Astrocyte (in vitro differentiated cells and primary cell): ENCODE measurements around the gene CAP1. TPM values are rescaled to one million over a fixed set of nuclear protein-coding genes. Genes with fewer than 3 reads are reported as not detected.
"Not testable (repeated sequence)": the region's sequence is repeated elsewhere in the genome, so short reads cannot be mapped to it uniquely, and the experiment has no call there.

ENCODE experiments used
- DNase-seq: peaks from one replicate; pipeline ENCODE4 v3.0.0-alpha.2; 2010; ENCODE audit warnings: low read depth
- FAIRE-seq: peaks from 2 replicates; lab custom pipeline; 2011; peaks lifted over from hg19 to GRCh38; lab: Jason Lieb, UNC
- H2AFZ ChIP-seq: 2 replicates; pipeline ENCODE4 v1.6.0; 2012; ENCODE audit warnings: low read depth, low read length, inconsistent platforms
- H3K27ac ChIP-seq: 2 replicates; pipeline ENCODE4 v1.5.1; 2011; ENCODE audit warnings: low read depth, low read length, inconsistent platforms
- H3K27me3 ChIP-seq: 2 replicates; pipeline ENCODE4 v1.6.0; 2011; ENCODE audit warnings: low read length, inconsistent platforms; ENCODE audit not compliant: insufficient read depth
- H3K36me3 ChIP-seq: 2 replicates; pipeline ENCODE4 v1.5.1; 2011; ENCODE audit warnings: low read length, inconsistent platforms; ENCODE audit not compliant: insufficient read depth
- H3K4me1 ChIP-seq: 2 replicates; pipeline ENCODE4 v1.5.1; 2011; ENCODE audit warnings: low read length, inconsistent platforms; ENCODE audit not compliant: insufficient read depth
- H3K4me2 ChIP-seq: 2 replicates; pipeline ENCODE4 v1.6.0; 2012; ENCODE audit warnings: low read length, inconsistent platforms
- H3K4me3 ChIP-seq: 2 replicates; pipeline ENCODE4 v1.5.1; 2011; ENCODE audit warnings: low read depth, mild to moderate bottlenecking, low read length, inconsistent platforms; ENCODE audit not compliant: insufficient read depth
- H3K79me2 ChIP-seq: 2 replicates; pipeline ENCODE4 v1.6.0; 2012; ENCODE audit warnings: mild to moderate bottlenecking, low read length, inconsistent platforms; ENCODE audit not compliant: insufficient read depth
- H3K9ac ChIP-seq: 2 replicates; pipeline ENCODE4 v1.6.0; 2012; ENCODE audit warnings: mild to moderate bottlenecking, low read length, inconsistent platforms
- H3K9me3 ChIP-seq: 2 replicates; pipeline ENCODE4 v1.5.1; 2012; ENCODE audit warnings: low read depth, mild to moderate bottlenecking, low read length, inconsistent platforms; ENCODE audit not compliant: insufficient read depth
- H4K20me1 ChIP-seq: 2 replicates; pipeline ENCODE4 v1.6.0; 2012; ENCODE audit warnings: low read length, inconsistent platforms; ENCODE audit not compliant: insufficient read depth
- H3K27ac Mint-ChIP-seq: one replicate; pipeline ENCODE4 v1.8.0; 2021; ENCODE audit warnings: mild to moderate bottlenecking, mixed read lengths; ENCODE audit not compliant: unreplicated experiment
- H3K27me3 Mint-ChIP-seq: one replicate; pipeline ENCODE4 v1.8.0; 2021; ENCODE audit warnings: low read depth, mixed read lengths; ENCODE audit not compliant: unreplicated experiment
- H3K36me3 Mint-ChIP-seq: one replicate; pipeline ENCODE4 v1.8.0; 2021; ENCODE audit warnings: low read depth, mixed read lengths; ENCODE audit not compliant: unreplicated experiment
- H3K4me1 Mint-ChIP-seq: one replicate; pipeline ENCODE4 v1.8.0; 2021; ENCODE audit warnings: low read depth, mixed read lengths; ENCODE audit not compliant: unreplicated experiment
- H3K4me3 Mint-ChIP-seq: one replicate; pipeline ENCODE4 v1.8.0; 2021; ENCODE audit warnings: mild to moderate bottlenecking, moderate library complexity, mixed read lengths; ENCODE audit not compliant: unreplicated experiment
- H3K9me3 Mint-ChIP-seq: one replicate; pipeline ENCODE4 v1.8.0; 2021; ENCODE audit warnings: mild to moderate bottlenecking, mixed read lengths; ENCODE audit not compliant: unreplicated experiment
- CTCF ChIP-seq: IDR thresholded peaks from 2 replicates; pipeline ENCODE4 v1.5.1; 2011; ENCODE audit warnings: low read depth, mild to moderate bottlenecking, inconsistent platforms, low read length, moderate library complexity; ENCODE audit not compliant: insufficient read depth
- EZH2 ChIP-seq: IDR thresholded peaks from 2 replicates; pipeline ENCODE4 v1.6.1; 2012; ENCODE audit warnings: mild to moderate bottlenecking, low read length, inconsistent platforms; ENCODE audit not compliant: insufficient read depth
- total RNA-seq: library from RNA; stranded (reverse); gene quantifications from 2 replicates; pipeline ENCODE4 v1.2.1, GENCODE V29; 2021

Gene CAP1
- total RNA-seq, 1 donor from 2014 or later: 930 TPM

GRCh38 chr1:40079774-40080400 is 39.4 kb downstream of the CAP1 start:
- TF ChIP-seq EZH2 (no peak), CTCF (no peak)
- H3K9me3 ChIP-seq: no peaks in the 10 kb centered on the region
- no peak overlapping the region for H3K4me2 ChIP-seq
- H3K4me3 ChIP-seq: no peak overlapping the region
- Mint-ChIP-seq H3K27me3 (no peaks in the 10 kb centered on the region), H3K4me1 (peaks cover 6% of the 10 kb centered on the region), H3K4me3 (no peak overlapping the region), H3K9me3 (no peaks in the 10 kb centered on the region), H3K27ac (no peak overlapping the region), H3K36me3 (peaks cover 10% of the 10 kb centered on the region)
- no peak overlapping the region for H2AFZ ChIP-seq
- FAIRE-seq: no peak
- no peak overlapping the region for H3K27ac ChIP-seq
- H3K27me3 ChIP-seq: no peaks in the 10 kb centered on the region
- H3K36me3 ChIP-seq: peaks cover 20% of the 10 kb centered on the region
- H3K79me2 ChIP-seq: no peaks in the 10 kb centered on the region
- H3K4me1 ChIP-seq: peaks cover 9% of the 10 kb centered on the region
- DNase-seq: no peak
- H3K9ac ChIP-seq: no peak overlapping the region
- H4K20me1 ChIP-seq: peaks cover 6% of the 10 kb centered on the region

GRCh38 chr1:40081871-40082270 is 41.3 kb downstream of the CAP1 start:
- Histone ChIP-seq H2AFZ (no peak overlapping the region), H3K79me2 (no peaks in the 10 kb centered on the region), H3K27me3 (no peaks in the 10 kb centered on the region), H3K9me3 (no peaks in the 10 kb centered on the region), H4K20me1 (no peaks in the 10 kb centered on the region), H3K4me1 (peaks cover 1% of the 10 kb centered on the region), H3K27ac (no peak overlapping the region), H3K4me3 (no peak overlapping the region), H3K36me3 (peaks cover 15% of the 10 kb centered on the region), H3K9ac (no peak overlapping the region), H3K4me2 (no peak overlapping the region)
- Mint-ChIP-seq H3K36me3 (peaks cover 18% of the 10 kb centered on the region), H3K27ac (no peak overlapping the region), H3K4me1 (peaks cover 2% of the 10 kb centered on the region), H3K27me3 (no peaks in the 10 kb centered on the region), H3K9me3 (no peaks in the 10 kb centered on the region), H3K4me3 (no peak overlapping the region)
- TF ChIP-seq EZH2 (no peak), CTCF (no peak)
- no peak for FAIRE-seq
- DNase-seq: no peak

GRCh38 chr1:40084750-40085149 is 44.2 kb downstream of the CAP1 start:
- Mint-ChIP-seq H3K27ac (peak overlapping the region; percentile 34), H3K36me3 (peaks cover 21% of the 10 kb centered on the region)
- DNase-seq: peak; percentile 29
- TF ChIP-seq CTCF: peak; percentile 61
- H3K79me2 ChIP-seq, H3K9me3 Mint-ChIP-seq, H3K27me3 ChIP-seq, H4K20me1 ChIP-seq, H3K27ac ChIP-seq, H3K4me1 Mint-ChIP-seq, H3K4me3 Mint-ChIP-seq, H3K4me1 ChIP-seq, H3K9ac ChIP-seq, H3K9me3 ChIP-seq, FAIRE-seq, H3K4me3 ChIP-seq, H3K27me3 Mint-ChIP-seq: not testable (repeated sequence)
- Histone ChIP-seq H2AFZ (peak overlapping the region; percentile 34), H3K4me2 (peak overlapping the region; percentile 46), H3K36me3 (peaks cover 21% of the 10 kb centered on the region)
